Amygdala (tissue), 56 donors: Measurements from ENCODE around the gene SMAD1.
"Not testable (repeated sequence)": the region's sequence is repeated elsewhere in the genome, so short reads cannot be mapped to it uniquely, and the experiment has no call there.

Experiments used
- DNase-seq, 56 donors: peaks; one replicate each; lab custom pipeline; 2025; lab: John Stamatoyannopoulos, UW

SMAD1 gene

GRCh38 chr4:145552181-145552822 is 70.6 kb downstream of the SMAD1 start:
- DNase-seq = no peak

- no peak for DNase-seq
These were observed 71.7 kb downstream of the SMAD1 start for GRCh38 chr4:145553375-145553774.

GRCh38 chr4:145554691-145555090 is 73.0 kb downstream of the SMAD1 start:
- DNase-seq = no peak

GRCh38 chr4:145557720-145558119 is 76.1 kb downstream of the SMAD1 start:
- peak in 33 of 56 donors; percentile 1 to 67 (median 11) for DNase-seq

GRCh38 chr4:145563293-145563985 is 81.8 kb downstream of the SMAD1 start:
- DNase-seq = no peak

- no peak for DNase-seq
These were observed 82.9 kb downstream of the SMAD1 start for GRCh38 chr4:145564540-145564939.

- no peak for DNase-seq
These were observed 83.7 kb downstream of the SMAD1 start for GRCh38 chr4:145565328-145565727.

- no peak for DNase-seq
These were observed 84.5 kb downstream of the SMAD1 start for GRCh38 chr4:145566086-145566708.

- DNase-seq = peak in 3 of 56 donors; percentile 2 to 8 (median 3)
These were observed 85.1 kb downstream of the SMAD1 start for GRCh38 chr4:145566768-145567167.

- no peak for DNase-seq
These were observed 85.9 kb downstream of the SMAD1 start for GRCh38 chr4:145567516-145567915.

GRCh38 chr4:145574546-145574945 is 92.9 kb downstream of the SMAD1 start:
- not testable (repeated sequence) for DNase-seq

- no peak for DNase-seq
These were observed 99.3 kb downstream of the SMAD1 start for GRCh38 chr4:145580906-145581305.

GRCh38 chr4:145583191-145584055 is 101.8 kb downstream of the SMAD1 start:
- DNase-seq = no peak

GRCh38 chr4:145587088-145587754 is 105.6 kb downstream of the SMAD1 start:
- DNase-seq = no peak

GRCh38 chr4:145589381-145589780 is 107.7 kb downstream of the SMAD1 start:
- DNase-seq = not testable (repeated sequence)

GRCh38 chr4:145589916-145590702 is 108.5 kb downstream of the SMAD1 start:
- no peak for DNase-seq

GRCh38 chr4:145602129-145602760 is 120.6 kb downstream of the SMAD1 start:
- DNase-seq = no peak

GRCh38 chr4:145605941-145606340 is 124.3 kb downstream of the SMAD1 start:
- no peak for DNase-seq
